Stomach (tissue), 4 donors: ENCODE results near the gene RNU6-1.

ENCODE experiments used
- CTCF ChIP-seq, 7 experiments: fragments of 450-650 bp in 4 of 7; fragments of 200-600 bp in 3 of 7; sonication (generic) in 3 of 7; IDR thresholded peaks; one replicate each; pipeline ENCODE4 v1.5.1; 2016 to 2019; ENCODE audit warnings: antibody characterized with exemption in 7 of 7, control low read depth in 2 of 7, mild to moderate bottlenecking in 1 of 7
- POLR2AphosphoS5 ChIP-seq, 3 donors: sonication (generic); formaldehyde crosslinking; IDR thresholded peaks; one replicate each; pipeline ENCODE4 v1.6.1; 2016; ENCODE audit warnings: antibody characterized with exemption in 3 of 3

DNA sequence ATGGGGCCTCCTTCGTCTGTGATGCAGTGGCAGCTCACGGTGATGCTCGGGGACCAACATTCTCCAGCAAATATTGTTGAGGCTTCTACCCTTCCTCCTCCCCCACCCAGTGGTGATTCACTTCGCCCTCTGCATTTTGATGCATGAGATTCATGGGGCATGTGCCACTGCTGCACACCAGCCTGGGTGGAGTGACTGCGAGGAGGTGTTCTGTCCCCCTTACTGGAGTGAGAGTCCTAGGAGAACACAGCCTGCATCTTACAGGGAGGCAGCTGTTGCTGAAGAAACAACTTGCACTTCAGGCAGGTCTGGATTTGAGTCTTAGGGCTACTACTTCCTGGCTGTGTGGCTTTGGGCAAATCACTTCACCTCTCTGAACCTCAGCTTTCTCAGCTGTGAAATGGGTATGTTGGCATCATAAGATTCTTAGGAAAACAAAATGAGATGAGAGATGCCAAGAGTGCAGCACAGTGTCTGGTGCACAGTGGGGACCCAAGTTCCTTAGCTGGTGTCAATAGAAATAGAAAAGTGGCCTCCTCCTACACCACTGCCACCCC, 24.7 kb downstream of the RNU6-1 start:
- TF ChIP-seq CTCF (IDR thresholded peaks at IDR 0.05) (no peak), POLR2AphosphoS5 (IDR thresholded peaks at IDR 0.05) (no peak)
